Suprapubic skin (tissue), 3 donors: ENCODE results near the gene SLCO4A1.

Experiments
- POLR2A ChIP-seq, 2 donors: fragments of 450-650 bp; IDR thresholded peaks; one replicate each; pipeline ENCODE4 v1.6.1; 2017; ENCODE audit warnings: antibody characterized with exemption in 2 of 2, mild to moderate bottlenecking in 2 of 2, moderate library complexity in 2 of 2
- TF ChIP-seq, protein P1 (sequence below), 2 donors: fragments of 200-600 bp in 1 of 2; fragments of 450-650 bp in 1 of 2; sonication (generic) in 1 of 2; IDR thresholded peaks; one replicate each; pipeline ENCODE4 v1.5.1; 2016 to 2019; ENCODE audit warnings: antibody characterized with exemption in 2 of 2, mild to moderate bottlenecking in 1 of 2, moderate library complexity in 1 of 2

DNA sequence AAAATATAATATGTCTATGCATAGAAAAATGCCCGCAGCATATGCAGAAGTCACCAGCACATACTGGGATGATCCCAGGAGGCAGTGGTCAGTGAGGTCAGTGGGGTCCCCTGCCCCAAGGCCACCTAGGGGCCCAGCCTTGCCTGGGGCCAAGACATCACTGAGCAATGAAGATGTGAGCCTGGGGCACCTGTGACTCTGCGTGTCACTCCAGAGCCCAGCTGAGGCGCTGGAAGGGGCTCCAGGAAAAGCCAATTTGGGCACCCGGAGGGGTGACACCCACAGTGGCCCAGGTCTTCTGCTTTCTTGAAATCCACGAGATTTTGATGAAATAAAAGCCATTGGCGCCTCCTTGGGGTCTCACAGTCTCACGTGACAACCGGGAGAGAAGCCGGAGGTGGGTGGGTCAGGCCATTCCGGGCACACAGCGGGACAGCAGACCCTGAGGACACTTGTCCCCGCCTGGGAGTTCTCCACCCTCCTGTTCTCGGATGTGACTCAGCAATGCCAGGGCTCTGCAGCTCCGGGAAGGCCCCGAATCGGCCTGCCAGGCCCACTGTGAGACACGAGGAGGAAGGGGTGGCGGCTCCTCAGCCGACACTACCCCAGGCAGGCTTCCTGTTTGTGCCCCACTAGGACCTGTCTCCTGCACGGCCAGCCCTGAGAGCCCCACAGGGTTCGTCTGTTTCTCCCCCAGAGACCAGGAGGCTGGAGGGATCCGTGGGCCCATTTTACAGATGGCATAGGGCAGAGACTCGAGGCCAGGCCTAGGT is 24.4 kb upstream of the SLCO4A1 start:
- no peak for TF ChIP-seq POLR2A (IDR thresholded peaks at IDR 0.05)
- TF ChIP-seq, protein P1, sequence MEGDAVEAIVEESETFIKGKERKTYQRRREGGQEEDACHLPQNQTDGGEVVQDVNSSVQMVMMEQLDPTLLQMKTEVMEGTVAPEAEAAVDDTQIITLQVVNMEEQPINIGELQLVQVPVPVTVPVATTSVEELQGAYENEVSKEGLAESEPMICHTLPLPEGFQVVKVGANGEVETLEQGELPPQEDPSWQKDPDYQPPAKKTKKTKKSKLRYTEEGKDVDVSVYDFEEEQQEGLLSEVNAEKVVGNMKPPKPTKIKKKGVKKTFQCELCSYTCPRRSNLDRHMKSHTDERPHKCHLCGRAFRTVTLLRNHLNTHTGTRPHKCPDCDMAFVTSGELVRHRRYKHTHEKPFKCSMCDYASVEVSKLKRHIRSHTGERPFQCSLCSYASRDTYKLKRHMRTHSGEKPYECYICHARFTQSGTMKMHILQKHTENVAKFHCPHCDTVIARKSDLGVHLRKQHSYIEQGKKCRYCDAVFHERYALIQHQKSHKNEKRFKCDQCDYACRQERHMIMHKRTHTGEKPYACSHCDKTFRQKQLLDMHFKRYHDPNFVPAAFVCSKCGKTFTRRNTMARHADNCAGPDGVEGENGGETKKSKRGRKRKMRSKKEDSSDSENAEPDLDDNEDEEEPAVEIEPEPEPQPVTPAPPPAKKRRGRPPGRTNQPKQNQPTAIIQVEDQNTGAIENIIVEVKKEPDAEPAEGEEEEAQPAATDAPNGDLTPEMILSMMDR (IDR thresholded peaks at IDR 0.05): no peak
